22Rv1 (cell line): ENCODE data around the gene NUAK1.

Experiments used
- CTCF ChIP-seq: fragments of 450-650 bp; IDR thresholded peaks from 2 replicates; pipeline ENCODE4 v1.5.1; 2017; ENCODE audit warnings: mild to moderate bottlenecking
- ZFX ChIP-seq: fragments of 450-650 bp; IDR thresholded peaks from 2 replicates; pipeline ENCODE4 v1.6.1; 2017; ENCODE audit warnings: antibody characterized with exemption, borderline replicate concordance

GRCh38 chr12:106163712-106164111 lies 25.0 kb upstream of the NUAK1 start:
- TF ChIP-seq CTCF = no peak
- no peak for TF ChIP-seq ZFX
